T-helper 9 cell (primary cell): Measurements from ENCODE around the gene NRXN3.

ENCODE experiments used
- DNase-seq: peaks from one replicate; pipeline ENCODE4 v3.0.0-alpha.2; 2020

Gene NRXN3

GRCh38 chr14:79404874-79405511 is 1234.8 kb downstream of the NRXN3 start:
- DNase-seq, result no peak

GRCh38 chr14:79405512-79405910 is 1235.3 kb downstream of the NRXN3 start:
- DNase-seq, result no peak

GRCh38 chr14:79407572-79407971 is 1237.4 kb downstream of the NRXN3 start:
- no peak for DNase-seq

GRCh38 chr14:79408696-79409095 is 1238.5 kb downstream of the NRXN3 start:
- no peak for DNase-seq

- DNase-seq, result no peak
Observed at GRCh38 chr14:79411403-79412174, 1241.4 kb downstream of the NRXN3 start.

GRCh38 chr14:79412822-79413221 is 1242.6 kb downstream of the NRXN3 start:
- no peak for DNase-seq

GRCh38 chr14:79413734-79414428 is 1243.7 kb downstream of the NRXN3 start:
- no peak for DNase-seq

- DNase-seq, result no peak
Observed at GRCh38 chr14:79415726-79416125, 1245.6 kb downstream of the NRXN3 start.

GRCh38 chr14:79417961-79418360 is 1247.8 kb downstream of the NRXN3 start:
- DNase-seq, result no peak

GRCh38 chr14:79418649-79419415 is 1248.7 kb downstream of the NRXN3 start:
- DNase-seq, result no peak

- DNase-seq, result no peak
Observed at GRCh38 chr14:79419571-79420327, 1249.6 kb downstream of the NRXN3 start.

GRCh38 chr14:79420725-79421124 is 1250.6 kb downstream of the NRXN3 start:
- DNase-seq, result no peak

- DNase-seq, result no peak
Observed at GRCh38 chr14:79421811-79422210, 1251.6 kb downstream of the NRXN3 start.

GRCh38 chr14:79424462-79424861 is 1254.3 kb downstream of the NRXN3 start:
- no peak for DNase-seq

GRCh38 chr14:79426103-79426755 is 1256.1 kb downstream of the NRXN3 start:
- no peak for DNase-seq

GRCh38 chr14:79432640-79433039 is 1262.5 kb downstream of the NRXN3 start:
- no peak for DNase-seq

GRCh38 chr14:79436335-79436734 is 1266.2 kb downstream of the NRXN3 start:
- DNase-seq, result no peak

- no peak for DNase-seq
Observed at GRCh38 chr14:79437951-79438350, 1267.8 kb downstream of the NRXN3 start.

- DNase-seq, result no peak
Observed at GRCh38 chr14:79438696-79439342, 1268.6 kb downstream of the NRXN3 start.

GRCh38 chr14:79442786-79443185 is 1272.6 kb downstream of the NRXN3 start:
- DNase-seq, result no peak

- DNase-seq, result no peak
Observed at GRCh38 chr14:79443602-79444001, 1273.4 kb downstream of the NRXN3 start.
